ENCODE results near the gene IL4R.

DNA sequence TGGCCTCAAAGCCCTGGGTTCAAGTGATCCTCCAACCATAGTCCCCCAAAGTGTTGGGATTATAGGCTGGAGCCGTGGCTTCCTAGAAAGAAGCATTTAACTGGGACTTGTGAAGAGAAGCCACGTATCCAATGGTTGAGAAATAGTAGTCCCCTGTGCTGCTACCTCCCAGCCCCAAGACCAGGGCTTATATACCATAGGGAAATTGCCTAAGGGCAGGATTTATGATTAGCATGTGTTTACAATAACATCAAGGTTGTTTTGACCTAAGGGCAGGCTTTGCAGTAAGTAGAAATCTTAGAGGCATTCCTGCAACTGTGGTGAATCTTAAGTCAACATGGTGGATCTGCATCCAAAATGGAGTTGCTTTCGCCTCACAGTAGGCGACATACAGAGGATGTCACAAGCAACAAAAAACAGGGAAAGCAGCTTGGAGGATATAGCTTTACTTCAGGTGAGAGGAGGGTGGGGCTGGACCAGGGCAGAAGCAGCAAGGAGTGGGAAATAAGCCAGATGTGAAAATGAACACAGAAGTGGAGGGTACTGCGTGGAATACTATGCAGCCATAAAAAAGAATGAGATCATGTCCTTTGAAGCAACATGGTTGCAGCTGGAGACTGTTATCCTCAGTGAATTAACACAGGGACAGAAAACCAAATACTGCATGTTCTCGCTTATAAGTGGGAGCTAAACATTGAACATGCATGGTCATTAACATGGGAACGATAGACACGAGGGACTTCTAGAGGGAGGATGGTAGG lies 26.5 kb upstream of the IL4R start:
- TF ChIP-seq, protein P1, sequence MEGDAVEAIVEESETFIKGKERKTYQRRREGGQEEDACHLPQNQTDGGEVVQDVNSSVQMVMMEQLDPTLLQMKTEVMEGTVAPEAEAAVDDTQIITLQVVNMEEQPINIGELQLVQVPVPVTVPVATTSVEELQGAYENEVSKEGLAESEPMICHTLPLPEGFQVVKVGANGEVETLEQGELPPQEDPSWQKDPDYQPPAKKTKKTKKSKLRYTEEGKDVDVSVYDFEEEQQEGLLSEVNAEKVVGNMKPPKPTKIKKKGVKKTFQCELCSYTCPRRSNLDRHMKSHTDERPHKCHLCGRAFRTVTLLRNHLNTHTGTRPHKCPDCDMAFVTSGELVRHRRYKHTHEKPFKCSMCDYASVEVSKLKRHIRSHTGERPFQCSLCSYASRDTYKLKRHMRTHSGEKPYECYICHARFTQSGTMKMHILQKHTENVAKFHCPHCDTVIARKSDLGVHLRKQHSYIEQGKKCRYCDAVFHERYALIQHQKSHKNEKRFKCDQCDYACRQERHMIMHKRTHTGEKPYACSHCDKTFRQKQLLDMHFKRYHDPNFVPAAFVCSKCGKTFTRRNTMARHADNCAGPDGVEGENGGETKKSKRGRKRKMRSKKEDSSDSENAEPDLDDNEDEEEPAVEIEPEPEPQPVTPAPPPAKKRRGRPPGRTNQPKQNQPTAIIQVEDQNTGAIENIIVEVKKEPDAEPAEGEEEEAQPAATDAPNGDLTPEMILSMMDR (conservative IDR thresholded peaks at IDR 0.05), result no peak
- TF ChIP-seq ZFX (IDR thresholded peaks at IDR 0.05), result no peak

All from C4-2B (cell line).